Measurements from ENCODE around the gene KYNU.
A peak's percentile ranks its signal among the peaks of the same experiment; 100 is the strongest.
"Not testable (repeated sequence)": the region's sequence is repeated elsewhere in the genome, so short reads cannot be mapped to it uniquely, and the experiment has no call there.

The KYNU gene

GRCh38 chr2:143034292-143035074 lies 157.0 kb downstream of the KYNU start:
- peak; percentile 87 for DNase-seq

- no peak for DNase-seq
These were observed 174.0 kb downstream of the KYNU start for GRCh38 chr2:143051465-143051864.

GRCh38 chr2:143053437-143053836 lies 176.0 kb downstream of the KYNU start:
- DNase-seq: not testable (repeated sequence)

GRCh38 chr2:143056550-143056949 lies 179.1 kb downstream of the KYNU start:
- no peak for DNase-seq

- DNase-seq: no peak
These were observed 181.4 kb downstream of the KYNU start for GRCh38 chr2:143058851-143059250.

GRCh38 chr2:143063612-143064200 lies 186.2 kb downstream of the KYNU start:
- DNase-seq: no peak

GRCh38 chr2:143068094-143068493 lies 190.6 kb downstream of the KYNU start:
- DNase-seq: no peak

GRCh38 chr2:143068509-143068908 lies 191.0 kb downstream of the KYNU start:
- no peak for DNase-seq

- DNase-seq: no peak
These were observed 193.2 kb downstream of the KYNU start for GRCh38 chr2:143070704-143071103.

GRCh38 chr2:143071185-143071876 lies 193.9 kb downstream of the KYNU start:
- DNase-seq: no peak

GRCh38 chr2:143074913-143075312 lies 197.4 kb downstream of the KYNU start:
- DNase-seq: not testable (repeated sequence)

- no peak for DNase-seq
These were observed 198.2 kb downstream of the KYNU start for GRCh38 chr2:143075711-143076110.

GRCh38 chr2:143078104-143078503 lies 200.6 kb downstream of the KYNU start:
- DNase-seq: no peak

- DNase-seq: no peak
These were observed 204.2 kb downstream of the KYNU start for GRCh38 chr2:143081616-143082015.

- no peak for DNase-seq
These were observed 206.2 kb downstream of the KYNU start for GRCh38 chr2:143083636-143084035.

- no peak for DNase-seq
These were observed 207.0 kb downstream of the KYNU start for GRCh38 chr2:143084462-143084861.

- no peak for DNase-seq
These were observed 207.8 kb downstream of the KYNU start for GRCh38 chr2:143085125-143085784.

- no peak for DNase-seq
These were observed 209.6 kb downstream of the KYNU start for GRCh38 chr2:143087033-143087432.

GRCh38 chr2:143088388-143088787 lies 210.9 kb downstream of the KYNU start:
- DNase-seq: no peak

GRCh38 chr2:143089520-143089919 lies 212.1 kb downstream of the KYNU start:
- DNase-seq: not testable (repeated sequence)
